GM06990 (cell line): ENCODE measurements around the gene EFNA1.

ENCODE experiments used
- DNase-seq: peaks from one replicate; pipeline ENCODE4 v3.0.0-alpha.2; 2011; ENCODE audit not compliant: insufficient read length; ENCODE audit errors: extremely low read depth
- H3K27me3 ChIP-seq: replicated peaks from 2 replicates; pipeline ENCODE4 v1.6.0; 2011; ENCODE audit warnings: low read length; ENCODE audit not compliant: control insufficient read depth, insufficient read depth
- H3K36me3 ChIP-seq: 2 replicates; pipeline ENCODE4 v1.5.1; 2011; ENCODE audit warnings: low read length; ENCODE audit not compliant: control insufficient read depth, insufficient read depth
- H3K4me3 ChIP-seq: replicated peaks from 2 replicates; pipeline ENCODE4 v1.5.1; 2011; ENCODE audit warnings: low read depth, mild to moderate bottlenecking, control low read depth, low read length
- TF ChIP-seq, protein P1 (sequence below): IDR thresholded peaks from 2 replicates; pipeline ENCODE4 v1.5.1; 2011; ENCODE audit warnings: low read length, control low read depth, mild to moderate bottlenecking, inconsistent platforms; ENCODE audit not compliant: insufficient read depth, poor library complexity, severe bottlenecking

The EFNA1 gene

DNA sequence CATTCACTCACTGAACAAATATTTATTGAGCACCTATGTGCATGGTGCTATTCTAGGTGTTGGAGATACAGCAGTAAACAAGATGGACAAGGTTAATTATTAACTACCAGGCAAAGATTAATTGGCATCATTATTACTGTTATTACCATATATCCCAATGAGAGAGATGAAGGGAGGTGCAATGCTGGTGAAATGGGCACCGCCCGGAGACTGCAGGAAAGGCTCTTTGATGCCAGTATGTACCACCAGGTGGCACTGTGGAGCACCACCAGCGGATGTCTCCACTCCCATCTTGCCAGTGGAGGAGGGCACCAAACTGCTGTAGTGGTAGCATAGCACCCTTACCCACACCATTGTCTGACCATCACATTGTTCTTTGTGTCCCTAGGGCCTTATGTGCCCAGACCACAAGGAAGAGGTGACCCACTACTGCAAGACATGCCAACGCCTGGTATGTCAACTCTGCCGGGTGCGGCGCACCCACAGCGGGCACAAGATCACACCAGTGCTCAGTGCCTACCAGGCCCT lies 48.9 kb downstream of the EFNA1 start:
- DNase-seq: no peak
- H3K4me3 ChIP-seq: no peak overlapping the region
- H3K36me3 ChIP-seq: no peaks in the 10 kb centered on the region
- no peaks in the 10 kb centered on the region for H3K27me3 ChIP-seq
- TF ChIP-seq, protein P1, sequence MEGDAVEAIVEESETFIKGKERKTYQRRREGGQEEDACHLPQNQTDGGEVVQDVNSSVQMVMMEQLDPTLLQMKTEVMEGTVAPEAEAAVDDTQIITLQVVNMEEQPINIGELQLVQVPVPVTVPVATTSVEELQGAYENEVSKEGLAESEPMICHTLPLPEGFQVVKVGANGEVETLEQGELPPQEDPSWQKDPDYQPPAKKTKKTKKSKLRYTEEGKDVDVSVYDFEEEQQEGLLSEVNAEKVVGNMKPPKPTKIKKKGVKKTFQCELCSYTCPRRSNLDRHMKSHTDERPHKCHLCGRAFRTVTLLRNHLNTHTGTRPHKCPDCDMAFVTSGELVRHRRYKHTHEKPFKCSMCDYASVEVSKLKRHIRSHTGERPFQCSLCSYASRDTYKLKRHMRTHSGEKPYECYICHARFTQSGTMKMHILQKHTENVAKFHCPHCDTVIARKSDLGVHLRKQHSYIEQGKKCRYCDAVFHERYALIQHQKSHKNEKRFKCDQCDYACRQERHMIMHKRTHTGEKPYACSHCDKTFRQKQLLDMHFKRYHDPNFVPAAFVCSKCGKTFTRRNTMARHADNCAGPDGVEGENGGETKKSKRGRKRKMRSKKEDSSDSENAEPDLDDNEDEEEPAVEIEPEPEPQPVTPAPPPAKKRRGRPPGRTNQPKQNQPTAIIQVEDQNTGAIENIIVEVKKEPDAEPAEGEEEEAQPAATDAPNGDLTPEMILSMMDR: peak; percentile 93

DNA sequence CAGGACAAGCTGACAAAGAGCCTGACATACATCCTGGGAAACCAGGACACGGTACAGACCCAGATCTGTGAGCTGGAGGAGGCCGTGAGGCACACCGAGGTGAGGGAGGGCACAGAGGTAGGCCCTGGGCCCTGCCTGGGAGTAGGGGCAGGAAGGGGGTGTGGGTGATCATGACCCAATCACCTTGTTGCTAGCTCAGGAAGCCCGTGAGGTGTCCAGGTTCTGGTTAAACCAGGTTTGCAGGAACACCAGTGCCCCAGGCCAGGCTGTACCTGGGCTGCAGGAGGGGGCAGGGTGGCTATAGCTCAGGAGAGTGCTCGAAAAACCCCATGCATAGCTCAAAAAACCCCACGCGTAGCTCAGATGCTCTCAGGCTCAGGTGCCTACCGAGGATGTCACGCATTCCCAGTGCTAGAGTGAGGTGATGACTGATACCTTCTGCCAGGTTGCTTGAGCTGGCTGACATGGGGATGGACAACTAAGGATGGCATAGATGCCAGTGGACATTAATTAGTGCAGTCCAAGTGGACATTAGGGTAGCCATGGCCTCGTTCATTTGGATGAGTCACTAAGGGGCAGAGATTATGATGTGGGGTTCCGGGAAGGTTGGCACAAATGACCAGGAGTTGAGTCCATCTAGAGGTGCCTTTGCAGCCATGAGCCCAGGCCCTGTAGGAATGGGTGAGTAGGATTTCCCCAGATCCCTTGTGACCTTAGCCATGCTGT lies 49.7 kb downstream of the EFNA1 start:
- DNase-seq: no peak
- no peak overlapping the region for H3K4me3 ChIP-seq
- H3K27me3 ChIP-seq: no peaks in the 10 kb centered on the region
- TF ChIP-seq, protein P1: no peak
- no peaks in the 10 kb centered on the region for H3K36me3 ChIP-seq

DNA sequence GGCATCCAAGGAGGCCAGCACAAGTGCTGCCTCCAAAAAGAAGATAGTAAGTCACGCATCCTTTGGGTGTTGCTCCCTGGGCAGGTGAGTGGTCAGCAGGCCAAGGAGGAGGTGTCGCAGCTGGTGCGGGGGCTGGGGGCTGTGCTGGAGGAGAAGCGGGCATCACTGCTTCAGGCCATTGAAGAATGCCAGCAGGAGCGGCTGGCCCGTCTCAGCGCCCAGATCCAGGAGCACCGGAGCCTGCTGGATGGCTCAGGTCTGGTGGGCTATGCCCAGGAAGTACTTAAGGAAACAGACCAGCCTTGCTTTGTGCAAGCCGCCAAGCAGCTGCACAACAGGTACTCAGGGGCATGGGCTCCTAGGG lies 50.2 kb downstream of the EFNA1 start:
- no peak for DNase-seq
- no peaks in the 10 kb centered on the region for H3K36me3 ChIP-seq
- H3K27me3 ChIP-seq: no peaks in the 10 kb centered on the region
- H3K4me3 ChIP-seq: no peak overlapping the region
- TF ChIP-seq, protein P1: no peak

DNA sequence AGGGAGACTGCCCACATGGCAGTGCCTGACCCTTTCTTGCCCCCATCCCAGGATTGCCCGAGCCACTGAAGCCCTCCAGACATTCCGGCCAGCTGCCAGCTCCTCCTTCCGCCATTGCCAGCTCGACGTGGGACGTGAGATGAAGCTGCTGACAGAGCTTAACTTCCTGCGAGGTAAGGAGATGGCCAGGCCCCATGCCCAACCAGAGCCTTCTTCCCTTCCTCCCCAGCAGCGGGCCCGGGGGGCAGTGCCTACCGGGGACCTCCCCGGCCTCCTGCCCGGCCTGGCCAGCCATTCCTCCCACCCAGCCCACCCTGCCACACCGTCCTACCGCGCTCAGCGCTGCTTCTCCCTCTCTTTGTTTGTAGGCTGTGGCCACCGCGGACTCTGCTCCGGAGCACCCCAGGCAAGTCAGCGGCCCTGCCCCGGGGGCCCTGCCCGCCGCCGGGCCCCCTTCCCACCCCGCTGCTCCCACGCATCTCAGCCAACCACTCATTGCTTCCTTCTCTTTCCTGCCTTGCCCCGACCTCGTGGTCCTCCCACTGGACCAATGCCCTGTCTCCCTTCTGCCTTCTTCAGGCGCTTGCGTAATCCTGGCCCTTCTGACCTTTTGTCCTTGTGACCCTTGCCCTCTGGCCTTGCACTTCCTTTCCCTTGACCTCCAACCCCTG lies 50.9 kb downstream of the EFNA1 start:
- no peak for DNase-seq

DNA sequence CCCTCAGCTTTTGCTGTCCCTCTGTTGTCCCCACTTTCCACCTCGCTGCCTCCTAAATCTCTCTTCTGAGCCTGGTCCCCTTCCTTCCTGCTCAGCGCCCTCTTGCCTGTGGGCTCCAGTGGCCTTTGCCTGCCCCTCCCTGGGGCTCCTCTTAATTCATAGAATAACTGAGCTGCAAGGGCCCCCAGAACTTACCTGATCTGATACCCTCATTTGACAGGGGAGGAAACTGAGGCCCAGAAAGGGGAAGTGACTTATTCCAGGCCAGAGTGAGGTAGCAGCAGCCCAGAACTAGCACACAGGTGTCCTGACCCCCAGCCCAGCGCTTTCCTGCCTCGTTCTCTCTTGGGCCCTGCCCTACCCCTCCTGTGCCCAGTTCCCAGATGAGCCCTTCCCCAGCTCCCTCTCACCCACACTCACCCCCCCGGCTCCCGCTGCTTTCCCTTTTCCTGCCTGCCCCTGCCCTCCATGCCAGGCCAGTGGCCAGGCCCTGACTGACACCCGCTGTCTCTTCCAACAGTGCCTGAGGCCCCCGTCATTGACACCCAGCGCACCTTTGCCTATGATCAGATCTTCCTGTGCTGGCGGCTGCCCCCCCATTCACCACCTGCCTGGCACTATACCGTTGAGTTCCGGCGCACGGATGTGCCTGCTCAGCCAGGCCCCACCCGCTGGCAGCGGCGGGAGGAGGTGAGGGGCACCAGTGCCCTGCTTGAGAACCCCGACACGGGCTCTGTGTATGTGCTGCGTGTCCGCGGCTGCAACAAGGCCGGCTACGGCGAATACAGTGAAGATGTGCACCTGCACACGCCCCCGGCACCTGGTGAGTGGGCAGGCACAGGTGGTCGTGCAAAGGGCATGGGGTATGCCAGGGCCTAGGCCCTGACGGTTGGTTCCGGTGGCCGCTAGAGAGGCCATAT lies 51.7 kb downstream of the EFNA1 start:
- no peak for DNase-seq
- no peak overlapping the region for H3K4me3 ChIP-seq
- H3K36me3 ChIP-seq: no peaks in the 10 kb centered on the region
- H3K27me3 ChIP-seq: no peaks in the 10 kb centered on the region
- TF ChIP-seq, protein P1: no peak

More for the DNA sequence above, 50.9 kb downstream of the EFNA1 start:
- Histone ChIP-seq H3K36me3 (no peaks in the 10 kb centered on the region), H3K27me3 (no peaks in the 10 kb centered on the region), H3K4me3 (no peak overlapping the region)
- TF ChIP-seq, protein P1: no peak
